Choroid plexus epithelial cell (primary cell): Measurements from ENCODE around the gene SPDYE1.
A peak's percentile ranks its signal among the peaks of the same experiment; 100 is the strongest.
"Not testable (repeated sequence)": the region's sequence is repeated elsewhere in the genome, so short reads cannot be mapped to it uniquely, and the experiment has no call there.

Experiments used
- DNase-seq: peaks from one replicate; pipeline ENCODE4 v3.0.0-alpha.2; 2010; ENCODE audit warnings: low read depth
- H3K4me3 ChIP-seq: 2 replicates; pipeline ENCODE4 v1.5.1; 2011; ENCODE audit warnings: low read depth, mild to moderate bottlenecking, control low read depth, low read length, moderate library complexity
- TF ChIP-seq, protein P1 (sequence below): conservative IDR thresholded peaks from 2 replicates; pipeline ENCODE4 v1.5.1; 2011; ENCODE audit warnings: low read depth, mild to moderate bottlenecking, control low read depth, inconsistent platforms, low read length, moderate library complexity

The SPDYE1 gene, protein sequence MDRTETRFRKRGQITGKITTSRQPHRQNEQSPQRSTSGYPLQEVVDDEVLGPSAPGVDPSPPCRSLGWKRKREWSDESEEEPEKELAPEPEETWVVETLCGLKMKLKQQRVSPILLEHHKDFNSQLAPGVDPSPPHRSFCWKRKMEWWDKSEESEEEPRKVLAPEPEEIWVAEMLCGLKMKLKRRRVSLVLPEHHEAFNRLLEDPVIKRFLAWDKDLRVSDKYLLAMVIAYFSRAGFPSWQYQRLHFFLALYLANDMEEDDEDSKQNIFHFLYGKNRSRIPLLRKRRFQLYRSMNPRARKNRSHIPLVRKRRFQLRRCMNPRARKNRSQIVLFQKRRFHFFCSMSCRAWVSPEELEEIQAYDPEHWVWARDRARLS

DNA sequence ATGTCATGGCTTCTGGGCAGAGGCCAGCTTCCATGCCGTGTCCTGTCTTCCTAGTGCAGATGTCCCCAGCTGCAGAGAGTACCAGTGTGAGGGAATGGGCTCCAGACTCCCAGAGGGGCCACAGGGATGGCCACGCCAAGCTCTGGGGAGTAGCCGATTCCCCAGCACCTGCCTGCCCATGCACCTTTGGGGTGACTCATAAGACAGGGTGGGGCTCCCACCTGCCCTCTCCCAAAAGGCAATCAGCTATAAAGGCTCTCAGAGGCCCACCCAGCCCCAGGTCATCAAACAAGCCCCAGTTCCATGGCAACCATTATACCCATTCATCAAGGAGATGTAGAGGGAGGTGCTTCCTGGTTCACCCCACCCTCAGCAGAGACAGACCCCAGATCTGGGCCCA, at the start of gene SPDYE1:
Gene SPDYE1, plus strand, starts transcription at position 366 of the 400 bp plus-strand sequence. CDS start 2,053 bp downstream, outside the sequence.
- DNase-seq, H3K4me3 ChIP-seq: not testable (repeated sequence)

DNA sequence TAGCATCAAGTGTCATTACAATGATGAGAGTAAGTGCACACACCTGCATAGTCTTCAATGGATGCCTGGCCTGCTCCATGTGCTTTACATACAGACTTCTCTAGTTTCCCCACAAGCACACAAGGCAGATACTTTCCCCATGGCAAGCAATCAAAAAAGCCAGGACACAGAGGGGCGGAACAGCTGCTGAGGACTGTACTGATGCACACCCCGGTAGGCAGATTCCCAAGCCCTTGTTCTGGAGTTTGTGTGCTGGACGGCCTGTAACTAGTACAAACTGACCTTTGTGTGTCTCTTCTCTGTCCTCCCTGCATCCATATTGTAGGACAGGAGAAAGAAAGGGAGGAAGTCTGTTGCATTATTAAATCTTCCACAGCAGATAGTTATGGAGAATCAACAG, 45.7 kb upstream of the SPDYE1 start:
- DNase-seq, result no peak
- TF ChIP-seq, protein P1, sequence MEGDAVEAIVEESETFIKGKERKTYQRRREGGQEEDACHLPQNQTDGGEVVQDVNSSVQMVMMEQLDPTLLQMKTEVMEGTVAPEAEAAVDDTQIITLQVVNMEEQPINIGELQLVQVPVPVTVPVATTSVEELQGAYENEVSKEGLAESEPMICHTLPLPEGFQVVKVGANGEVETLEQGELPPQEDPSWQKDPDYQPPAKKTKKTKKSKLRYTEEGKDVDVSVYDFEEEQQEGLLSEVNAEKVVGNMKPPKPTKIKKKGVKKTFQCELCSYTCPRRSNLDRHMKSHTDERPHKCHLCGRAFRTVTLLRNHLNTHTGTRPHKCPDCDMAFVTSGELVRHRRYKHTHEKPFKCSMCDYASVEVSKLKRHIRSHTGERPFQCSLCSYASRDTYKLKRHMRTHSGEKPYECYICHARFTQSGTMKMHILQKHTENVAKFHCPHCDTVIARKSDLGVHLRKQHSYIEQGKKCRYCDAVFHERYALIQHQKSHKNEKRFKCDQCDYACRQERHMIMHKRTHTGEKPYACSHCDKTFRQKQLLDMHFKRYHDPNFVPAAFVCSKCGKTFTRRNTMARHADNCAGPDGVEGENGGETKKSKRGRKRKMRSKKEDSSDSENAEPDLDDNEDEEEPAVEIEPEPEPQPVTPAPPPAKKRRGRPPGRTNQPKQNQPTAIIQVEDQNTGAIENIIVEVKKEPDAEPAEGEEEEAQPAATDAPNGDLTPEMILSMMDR, result no peak

DNA sequence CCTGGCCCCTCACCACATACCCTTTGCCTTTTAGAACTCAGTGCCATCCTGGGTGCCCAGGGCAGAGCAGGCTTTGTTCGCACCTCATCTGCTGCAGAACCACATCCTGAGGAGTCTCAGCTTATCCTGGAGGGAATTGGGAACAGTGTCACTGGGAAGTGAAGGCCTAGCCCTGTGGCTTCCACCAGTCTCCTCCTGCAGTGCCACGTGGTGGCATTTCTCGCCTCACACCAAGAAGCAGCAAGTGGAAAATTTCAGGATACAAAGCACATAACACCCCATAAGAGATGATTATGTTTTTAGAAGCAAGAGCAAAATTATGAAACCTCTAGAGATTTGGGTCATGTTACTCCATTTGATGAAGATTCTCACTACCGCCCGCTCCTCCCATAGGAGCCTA, 44.6 kb upstream of the SPDYE1 start:
- TF ChIP-seq, protein P1, result no peak
- H3K4me3 ChIP-seq, result no peak overlapping the region
- no peak for DNase-seq

More for the DNA sequence above, 45.7 kb upstream of the SPDYE1 start:
- no peak overlapping the region for H3K4me3 ChIP-seq

DNA sequence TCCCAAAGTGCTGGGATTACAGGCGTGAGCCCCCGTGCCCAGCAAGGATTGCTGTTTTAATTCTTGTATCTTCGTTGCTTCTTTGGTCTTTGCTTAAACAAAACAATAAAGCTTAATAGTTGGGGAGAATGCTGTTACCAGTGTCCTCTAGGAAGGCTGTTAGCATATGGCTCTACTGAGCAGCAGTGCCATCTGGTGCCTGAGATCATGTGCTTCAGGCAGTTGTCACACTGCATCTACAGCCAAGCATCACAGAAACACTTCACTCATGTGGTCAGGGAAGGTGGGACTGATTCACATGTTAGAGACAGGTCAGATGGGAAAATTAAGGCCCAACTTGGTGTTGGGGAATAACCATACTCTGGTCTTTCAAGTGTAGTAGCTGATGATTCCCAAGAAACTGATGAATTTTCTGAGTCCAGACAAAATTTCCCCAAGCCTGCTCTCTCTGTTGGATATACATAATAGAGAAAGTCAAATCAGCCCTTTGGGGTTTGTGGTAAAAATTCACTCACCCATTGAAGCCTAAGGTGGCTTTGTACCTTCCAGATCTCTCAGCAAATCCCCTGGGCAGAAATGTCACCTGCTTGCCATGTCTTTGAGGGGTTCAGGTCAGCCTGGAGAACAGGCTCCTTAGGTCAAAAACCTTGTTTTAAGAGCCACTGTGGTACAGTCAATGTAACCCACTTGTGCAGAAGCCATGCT, 43.0 kb upstream of the SPDYE1 start:
- peak; percentile 77 for DNase-seq
- TF ChIP-seq, protein P1, result peak; percentile 68
- no peak overlapping the region for H3K4me3 ChIP-seq

DNA sequence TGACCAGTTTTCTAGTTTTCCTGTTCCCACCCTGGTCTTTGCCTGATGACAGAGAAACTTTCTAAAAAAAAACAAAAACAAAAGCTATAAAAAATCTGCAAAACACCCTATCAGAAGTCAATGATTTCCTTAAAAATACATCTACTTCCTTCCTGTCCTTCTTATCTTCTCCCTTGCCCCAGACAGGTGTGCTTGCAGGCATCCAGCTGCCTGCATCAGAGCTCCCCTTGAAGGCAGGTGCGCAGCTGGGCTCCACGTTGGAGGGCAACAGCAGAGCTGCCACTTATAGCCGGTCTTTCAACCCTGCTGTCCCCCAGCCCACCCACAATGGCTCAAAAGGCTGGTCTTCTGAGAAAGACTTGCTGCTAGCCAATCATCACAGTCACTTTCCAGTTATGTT, 41.7 kb upstream of the SPDYE1 start:
- no peak for DNase-seq
- TF ChIP-seq, protein P1, result no peak
- H3K4me3 ChIP-seq, result no peak overlapping the region

DNA sequence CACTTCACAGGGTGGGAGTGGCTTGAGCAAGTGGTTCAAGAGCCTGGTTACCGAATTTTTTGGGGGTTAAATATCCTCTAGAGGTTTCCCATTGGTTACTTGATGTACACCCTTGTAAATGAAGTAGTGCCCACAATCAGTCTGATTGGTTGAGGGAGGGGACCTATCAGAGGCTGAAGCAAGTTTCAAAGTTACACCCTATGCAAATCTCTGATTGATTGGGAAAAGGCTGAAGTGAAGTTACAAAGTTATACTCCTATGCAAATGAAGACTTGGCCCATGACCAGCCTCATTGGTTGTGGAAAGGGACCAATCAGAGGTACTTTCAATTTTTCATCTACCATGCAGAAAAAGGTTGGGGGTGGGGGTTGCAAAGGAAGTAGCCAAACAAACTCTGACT, 36.8 kb upstream of the SPDYE1 start:
- TF ChIP-seq, protein P1, result no peak
- no peak for DNase-seq

DNA sequence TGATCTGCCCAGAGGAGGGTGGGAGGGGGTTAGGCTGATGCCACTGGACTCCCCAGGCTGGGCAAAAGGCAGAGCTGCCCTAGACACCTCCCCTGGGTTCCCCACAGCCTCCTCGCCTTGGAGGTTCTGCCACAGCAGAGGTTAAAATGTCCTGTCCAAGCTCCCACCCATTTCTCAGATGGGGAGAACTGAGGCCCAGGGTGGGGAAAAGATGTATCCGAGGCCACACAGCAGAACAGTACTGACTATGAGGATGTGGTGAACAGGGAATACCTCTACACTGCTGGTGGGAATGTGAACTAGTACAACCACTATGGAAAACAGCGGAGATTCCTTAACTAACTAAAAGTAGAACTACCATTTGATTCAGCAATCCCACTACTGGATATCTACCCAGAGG, 31.3 kb upstream of the SPDYE1 start:
- H3K4me3 ChIP-seq, DNase-seq: not testable (repeated sequence)

More for the DNA sequence above, 36.8 kb upstream of the SPDYE1 start:
- H3K4me3 ChIP-seq, result no peak overlapping the region

DNA sequence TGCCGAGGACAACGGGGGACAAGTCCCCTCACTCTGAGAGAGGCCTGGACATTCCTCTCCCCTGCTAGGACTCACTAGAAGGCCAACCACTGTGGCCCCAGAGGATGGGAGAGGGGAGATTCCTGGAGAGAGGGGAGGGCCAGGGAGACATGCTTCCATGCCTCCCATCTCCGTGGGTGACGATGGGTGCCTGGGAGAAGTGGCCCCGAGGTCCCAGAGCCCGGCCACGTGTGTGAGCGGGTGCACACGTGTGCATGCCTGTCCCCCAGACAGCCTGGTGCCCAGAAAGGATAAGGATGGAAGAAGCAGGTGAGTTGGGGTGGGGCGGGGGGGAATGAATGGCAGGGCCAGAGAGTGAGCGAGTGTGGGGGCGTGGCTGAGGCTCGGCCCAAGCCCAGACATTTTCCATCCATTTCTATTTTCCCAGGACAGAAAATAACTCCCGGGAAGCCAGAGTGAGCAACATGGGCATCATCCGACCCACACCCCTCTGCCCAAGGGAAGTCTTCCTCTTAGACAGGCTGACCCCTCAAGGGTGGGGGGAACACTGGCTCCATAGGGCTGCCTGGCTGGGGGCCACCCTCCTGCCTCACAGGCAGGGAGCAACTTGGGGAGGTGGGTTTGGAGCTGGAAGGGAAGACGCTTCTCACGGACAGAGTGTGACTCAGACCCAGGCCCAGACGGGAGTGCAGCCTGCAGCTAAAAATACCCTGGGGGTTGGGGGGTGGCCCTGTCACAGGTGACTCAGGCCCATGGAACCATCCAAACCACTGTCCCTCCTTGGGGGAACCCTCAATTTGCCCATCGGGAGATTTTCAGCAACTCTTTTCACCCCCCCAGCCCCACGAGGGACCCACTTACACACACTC, 29.3 kb upstream of the SPDYE1 start:
- DNase-seq, H3K4me3 ChIP-seq: not testable (repeated sequence)

DNA sequence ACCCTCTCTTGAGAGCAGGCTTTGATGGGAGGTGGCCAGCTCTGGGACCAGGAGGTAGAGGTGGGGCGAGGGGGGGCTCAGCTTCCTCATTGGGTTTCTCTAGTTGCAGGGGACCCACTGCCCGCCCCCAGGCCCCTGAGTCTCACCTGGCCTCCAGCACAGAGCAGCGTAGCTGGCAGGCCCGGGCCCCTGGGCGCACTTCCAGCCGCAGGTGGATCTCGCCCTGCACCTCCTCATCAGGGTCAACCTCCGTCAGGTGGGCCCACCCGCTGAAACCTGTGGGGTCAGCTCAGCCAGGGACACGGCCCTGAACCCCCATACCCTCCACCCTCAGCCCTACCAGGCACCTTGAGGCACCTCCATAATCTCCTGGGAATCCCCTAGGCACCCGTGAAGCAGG, 28.1 kb upstream of the SPDYE1 start:
- DNase-seq, H3K4me3 ChIP-seq: not testable (repeated sequence)

DNA sequence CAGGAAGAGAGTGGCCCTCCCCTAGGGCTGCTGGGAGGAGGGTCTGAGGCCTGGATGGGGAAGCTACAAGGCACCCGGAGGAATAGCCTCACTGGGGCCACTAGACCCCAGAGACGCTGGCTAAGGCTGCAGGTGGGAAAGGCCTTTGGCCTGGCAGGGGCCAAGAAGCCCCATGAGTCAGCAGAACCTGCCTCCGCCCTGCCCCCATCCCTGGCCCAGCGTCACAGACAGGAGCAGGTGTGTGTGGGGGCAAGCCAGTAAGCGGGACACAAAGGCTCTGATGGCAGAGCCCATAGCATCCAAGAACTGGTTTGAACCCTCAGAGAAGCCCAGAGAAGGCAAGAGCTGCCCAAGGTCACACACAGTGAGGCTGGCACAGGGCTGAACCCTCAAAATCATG, 27.0 kb upstream of the SPDYE1 start:
- H3K4me3 ChIP-seq, DNase-seq: not testable (repeated sequence)

DNA sequence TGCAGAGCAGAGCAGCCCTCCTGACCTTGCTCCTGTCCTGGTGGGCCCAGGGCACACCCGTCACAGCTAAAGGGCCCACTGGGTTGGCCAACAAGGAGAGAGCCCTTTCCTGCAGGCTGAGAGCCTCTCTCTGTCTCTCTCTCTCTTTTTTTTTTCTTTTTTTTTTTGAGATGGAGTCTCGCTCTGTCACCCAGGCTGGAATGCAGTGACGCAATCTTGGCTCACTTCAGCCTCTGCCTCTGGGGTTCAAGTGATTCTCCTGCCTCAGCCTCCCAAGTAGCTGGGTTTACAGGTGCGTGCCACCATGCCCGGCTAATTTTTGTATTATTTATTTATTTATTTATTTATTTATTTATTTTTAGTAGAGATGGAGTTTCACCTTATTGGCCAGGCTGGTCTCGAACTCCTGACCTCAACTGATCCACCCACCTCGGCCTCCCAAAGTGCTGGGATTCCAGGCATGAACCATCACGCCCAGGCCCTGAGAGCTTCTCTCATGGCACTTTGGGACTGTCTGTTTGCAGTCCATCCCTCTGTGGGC, 23.6 kb upstream of the SPDYE1 start:
- not testable (repeated sequence) for H3K4me3 ChIP-seq
- DNase-seq, result peak; percentile 1
